Upper lobe of left lung (tissue), 4 donors: Measurements from ENCODE around the gene CABCOCO1.

ENCODE experiments used
- POLR2AphosphoS5 ChIP-seq, 2 donors: sonication (generic); formaldehyde crosslinking; IDR thresholded peaks; one replicate each; pipeline ENCODE4 v1.5.1; 2017; ENCODE audit warnings: antibody characterized with exemption in 2 of 2
- TF ChIP-seq, protein P1 (sequence below), 6 experiments: fragments of 450-650 bp in 4 of 6; fragments of 200-600 bp in 2 of 6; sonication (generic) in 2 of 6; IDR thresholded peaks; one replicate each; pipeline ENCODE4 v1.5.1; 2016 to 2019; ENCODE audit warnings: antibody characterized with exemption in 6 of 6

- TF ChIP-seq, protein P1, sequence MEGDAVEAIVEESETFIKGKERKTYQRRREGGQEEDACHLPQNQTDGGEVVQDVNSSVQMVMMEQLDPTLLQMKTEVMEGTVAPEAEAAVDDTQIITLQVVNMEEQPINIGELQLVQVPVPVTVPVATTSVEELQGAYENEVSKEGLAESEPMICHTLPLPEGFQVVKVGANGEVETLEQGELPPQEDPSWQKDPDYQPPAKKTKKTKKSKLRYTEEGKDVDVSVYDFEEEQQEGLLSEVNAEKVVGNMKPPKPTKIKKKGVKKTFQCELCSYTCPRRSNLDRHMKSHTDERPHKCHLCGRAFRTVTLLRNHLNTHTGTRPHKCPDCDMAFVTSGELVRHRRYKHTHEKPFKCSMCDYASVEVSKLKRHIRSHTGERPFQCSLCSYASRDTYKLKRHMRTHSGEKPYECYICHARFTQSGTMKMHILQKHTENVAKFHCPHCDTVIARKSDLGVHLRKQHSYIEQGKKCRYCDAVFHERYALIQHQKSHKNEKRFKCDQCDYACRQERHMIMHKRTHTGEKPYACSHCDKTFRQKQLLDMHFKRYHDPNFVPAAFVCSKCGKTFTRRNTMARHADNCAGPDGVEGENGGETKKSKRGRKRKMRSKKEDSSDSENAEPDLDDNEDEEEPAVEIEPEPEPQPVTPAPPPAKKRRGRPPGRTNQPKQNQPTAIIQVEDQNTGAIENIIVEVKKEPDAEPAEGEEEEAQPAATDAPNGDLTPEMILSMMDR (IDR thresholded peaks at IDR 0.05): no peak
- no peak for TF ChIP-seq POLR2AphosphoS5 (IDR thresholded peaks at IDR 0.05)
Measured at GRCh38 chr10:61749291-61749690, 86.6 kb downstream of the CABCOCO1 start.
